KOPT-K1 (cell line): ENCODE results near the gene DCTN1.

Experiments
- H3K27ac ChIP-seq: fragments of 200-600 bp; sonication (generic); 2 replicates; pipeline ENCODE4 v1.5.1; 2016; ENCODE audit warnings: antibody characterized with exemption, mild to moderate bottlenecking, low read depth, low read length; ENCODE audit not compliant: poor library complexity, severe bottlenecking
- H3K36me3 ChIP-seq: fragments of 200-600 bp; sonication (generic); 2 replicates; pipeline ENCODE4 v1.5.1; 2017; ENCODE audit warnings: antibody characterized with exemption, mild to moderate bottlenecking, low read length, moderate library complexity; ENCODE audit not compliant: insufficient read depth
- H3K9me3 ChIP-seq: fragments of 200-600 bp; sonication (generic); 2 replicates; pipeline ENCODE4 v1.5.1; 2017; ENCODE audit warnings: antibody characterized with exemption, low read length, mild to moderate bottlenecking; ENCODE audit not compliant: insufficient read depth, poor library complexity, severe bottlenecking

DCTN1 gene

GRCh38 chr2:74417763-74418162, 37.7 kb upstream of the DCTN1 start:
- H3K27ac ChIP-seq = no peak overlapping the region
- H3K9me3 ChIP-seq = no peaks in the 10 kb centered on the region
- no peaks in the 10 kb centered on the region for H3K36me3 ChIP-seq

GRCh38 chr2:74417197-74417596, 37.1 kb upstream of the DCTN1 start:
- Histone ChIP-seq H3K36me3 (no peaks in the 10 kb centered on the region), H3K27ac (no peak overlapping the region), H3K9me3 (no peaks in the 10 kb centered on the region)

DNA sequence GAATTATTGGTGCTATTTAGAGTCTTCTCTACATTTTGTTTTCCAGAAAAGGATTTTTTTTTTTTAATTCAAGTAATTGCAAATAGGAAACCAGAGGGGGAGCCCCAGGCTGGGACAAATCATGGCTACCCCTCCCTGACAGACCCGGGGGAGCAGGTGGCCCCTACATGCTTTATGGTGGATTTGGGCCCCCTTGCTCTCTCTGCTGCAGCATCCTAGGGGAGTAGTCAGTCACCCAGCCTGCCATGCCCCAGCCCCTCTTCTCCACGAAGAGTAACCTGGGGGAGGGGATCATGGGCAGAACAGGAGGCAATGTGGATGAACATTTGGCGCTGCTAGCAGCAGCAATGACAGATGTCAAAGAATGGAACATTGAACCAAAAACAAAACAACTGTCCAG, 36.7 kb upstream of the DCTN1 start:
- Histone ChIP-seq H3K9me3 (no peaks in the 10 kb centered on the region), H3K36me3 (no peaks in the 10 kb centered on the region), H3K27ac (no peak overlapping the region)

- H3K36me3 ChIP-seq = no peaks in the 10 kb centered on the region
- H3K9me3 ChIP-seq = no peaks in the 10 kb centered on the region
- no peak overlapping the region for H3K27ac ChIP-seq
These were observed 35.8 kb upstream of the DCTN1 start for GRCh38 chr2:74415762-74416395.

DNA sequence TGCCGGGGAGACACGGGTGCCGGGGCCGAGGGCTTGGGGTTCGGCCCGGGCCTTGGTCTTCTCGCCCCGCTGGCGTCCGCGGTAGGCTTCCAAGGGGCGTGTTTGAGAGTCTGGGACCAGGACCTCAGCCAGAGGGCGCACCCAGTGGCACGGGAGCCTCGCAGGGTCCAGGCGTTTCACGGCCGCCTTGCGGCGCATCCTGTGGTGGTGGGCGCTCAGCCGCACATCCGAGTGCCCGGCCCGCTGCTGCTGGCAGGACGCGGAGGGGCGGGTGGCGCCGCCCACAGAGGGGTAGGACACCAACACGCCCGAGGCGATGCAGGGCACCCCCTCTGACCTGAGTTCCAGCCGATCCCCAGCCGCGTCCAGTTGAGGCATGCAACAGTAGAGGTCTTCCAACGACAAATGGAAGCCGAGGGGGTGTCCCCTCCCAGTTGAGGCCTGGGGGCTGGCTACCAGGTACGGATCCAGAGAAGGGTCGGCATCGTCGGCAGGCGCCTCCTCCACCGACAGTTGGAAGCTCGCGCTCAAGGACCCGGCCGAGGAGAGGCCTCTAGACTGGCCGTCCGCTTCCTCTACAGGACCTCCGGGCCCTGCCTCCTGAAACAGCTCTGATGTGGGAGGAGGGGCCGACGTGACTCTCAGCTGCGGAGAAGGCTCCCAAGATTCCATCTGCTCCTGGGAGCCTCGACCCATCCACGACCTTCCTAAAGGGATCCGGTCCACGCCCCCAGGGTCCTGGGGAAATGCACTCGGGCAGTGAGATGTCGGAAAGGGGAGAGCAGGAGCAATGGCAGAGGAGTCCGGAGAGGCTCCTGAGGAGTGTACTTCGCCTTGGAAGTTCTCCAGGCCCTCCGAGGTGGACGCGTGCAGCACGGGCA, 35.0 kb upstream of the DCTN1 start:
- Histone ChIP-seq H3K27ac (no peak overlapping the region), H3K36me3 (no peaks in the 10 kb centered on the region), H3K9me3 (no peaks in the 10 kb centered on the region)

- H3K36me3 ChIP-seq = no peaks in the 10 kb centered on the region
- no peaks in the 10 kb centered on the region for H3K9me3 ChIP-seq
- H3K27ac ChIP-seq = no peak overlapping the region
These were observed 34.3 kb upstream of the DCTN1 start for GRCh38 chr2:74414441-74414840.

GRCh38 chr2:74413001-74413698, 33.0 kb upstream of the DCTN1 start:
- Histone ChIP-seq H3K9me3 (no peaks in the 10 kb centered on the region), H3K36me3 (no peaks in the 10 kb centered on the region), H3K27ac (no peak overlapping the region)

DNA sequence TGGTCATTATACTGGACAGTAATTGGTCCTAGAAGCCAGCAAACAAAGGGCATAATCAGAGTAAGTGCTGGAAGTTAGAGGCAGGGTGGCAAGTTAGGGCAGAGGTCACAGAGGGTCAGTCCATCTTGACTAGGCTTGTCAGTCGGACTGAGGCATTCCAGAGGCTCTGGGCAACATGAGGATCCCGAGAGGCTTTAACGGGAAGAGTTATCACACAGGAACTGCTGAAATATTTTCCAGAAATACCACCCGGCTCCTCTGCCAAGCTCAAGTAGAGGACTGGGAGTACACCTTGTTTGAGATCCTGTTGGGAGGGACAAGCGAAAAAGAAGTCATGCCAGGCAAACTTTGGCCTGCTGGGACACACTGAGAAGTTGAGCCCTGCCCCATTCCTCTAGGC, 27.6 kb upstream of the DCTN1 start:
- Histone ChIP-seq H3K9me3 (no peaks in the 10 kb centered on the region), H3K36me3 (no peaks in the 10 kb centered on the region), H3K27ac (no peak overlapping the region)

DNA sequence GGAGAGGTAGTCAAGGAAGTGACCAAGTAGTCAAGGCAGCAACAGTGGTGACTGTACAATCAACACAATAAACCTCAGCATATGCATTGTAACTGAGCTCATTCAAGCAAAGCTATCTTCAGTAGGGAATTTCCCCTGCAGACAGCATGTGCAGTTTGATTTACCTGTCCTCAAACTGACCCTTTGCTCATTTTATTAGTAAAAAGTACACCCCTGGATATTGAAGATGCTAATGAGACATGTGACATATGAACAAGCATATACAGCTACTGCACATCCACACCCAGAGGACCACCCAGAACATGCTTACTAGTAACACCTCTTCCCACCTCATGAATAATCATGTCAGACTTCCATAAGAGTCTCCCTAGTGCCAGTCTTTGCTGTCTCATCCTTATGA, 25.9 kb upstream of the DCTN1 start:
- H3K27ac ChIP-seq = no peak overlapping the region
- H3K36me3 ChIP-seq = no peaks in the 10 kb centered on the region
- H3K9me3 ChIP-seq = no peaks in the 10 kb centered on the region

- no peak overlapping the region for H3K27ac ChIP-seq
- H3K36me3 ChIP-seq = no peaks in the 10 kb centered on the region
- H3K9me3 ChIP-seq = no peaks in the 10 kb centered on the region
These were observed 21.8 kb upstream of the DCTN1 start for GRCh38 chr2:74401891-74402290.

- no peak overlapping the region for H3K27ac ChIP-seq
- no peaks in the 10 kb centered on the region for H3K36me3 ChIP-seq
- no peaks in the 10 kb centered on the region for H3K9me3 ChIP-seq
These were observed 19.7 kb upstream of the DCTN1 start for GRCh38 chr2:74399785-74400184.

DNA sequence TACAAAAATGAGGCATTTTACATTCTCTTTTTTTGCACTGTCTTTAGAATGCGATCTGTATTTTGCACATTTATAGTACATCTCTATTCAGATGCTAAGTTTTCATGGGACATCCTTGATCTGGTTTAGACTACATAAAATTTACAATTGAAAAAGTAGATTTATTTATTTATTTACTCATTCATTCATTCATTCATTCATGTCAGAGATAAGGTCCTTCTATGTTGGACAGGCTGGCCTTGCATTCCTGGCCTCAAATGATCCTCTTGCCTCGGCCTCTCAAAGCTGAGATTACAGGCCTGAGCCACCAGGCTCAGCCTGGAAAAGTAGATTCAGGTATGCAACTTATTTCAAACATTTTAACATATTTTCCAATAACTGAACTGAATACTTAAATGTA, 16.0 kb upstream of the DCTN1 start:
- no peaks in the 10 kb centered on the region for H3K9me3 ChIP-seq
- no peaks in the 10 kb centered on the region for H3K36me3 ChIP-seq
- no peak overlapping the region for H3K27ac ChIP-seq

GRCh38 chr2:74393525-74393924, 13.4 kb upstream of the DCTN1 start:
- no peaks in the 10 kb centered on the region for H3K36me3 ChIP-seq
- no peaks in the 10 kb centered on the region for H3K9me3 ChIP-seq

DNA sequence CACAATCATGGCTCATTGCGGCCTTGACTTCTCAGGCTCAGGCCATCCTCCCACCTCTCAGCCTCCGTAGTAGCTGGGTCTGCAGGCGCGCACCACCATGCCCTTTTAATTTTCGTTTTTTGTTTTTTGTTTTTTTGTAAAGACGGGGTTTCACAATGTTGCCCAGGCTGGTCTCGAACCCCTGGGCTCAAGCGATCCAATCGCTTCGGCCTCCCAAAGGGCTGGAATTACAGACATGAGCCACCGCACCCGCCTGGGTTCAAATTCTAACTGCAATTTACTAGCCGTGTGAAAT, 12.3 kb upstream of the DCTN1 start:
- H3K36me3 ChIP-seq = no peaks in the 10 kb centered on the region
- no peak overlapping the region for H3K27ac ChIP-seq
- no peaks in the 10 kb centered on the region for H3K9me3 ChIP-seq

More at GRCh38 chr2:74393525-74393924, 13.4 kb upstream of the DCTN1 start:
- H3K27ac ChIP-seq = no peak overlapping the region

DNA sequence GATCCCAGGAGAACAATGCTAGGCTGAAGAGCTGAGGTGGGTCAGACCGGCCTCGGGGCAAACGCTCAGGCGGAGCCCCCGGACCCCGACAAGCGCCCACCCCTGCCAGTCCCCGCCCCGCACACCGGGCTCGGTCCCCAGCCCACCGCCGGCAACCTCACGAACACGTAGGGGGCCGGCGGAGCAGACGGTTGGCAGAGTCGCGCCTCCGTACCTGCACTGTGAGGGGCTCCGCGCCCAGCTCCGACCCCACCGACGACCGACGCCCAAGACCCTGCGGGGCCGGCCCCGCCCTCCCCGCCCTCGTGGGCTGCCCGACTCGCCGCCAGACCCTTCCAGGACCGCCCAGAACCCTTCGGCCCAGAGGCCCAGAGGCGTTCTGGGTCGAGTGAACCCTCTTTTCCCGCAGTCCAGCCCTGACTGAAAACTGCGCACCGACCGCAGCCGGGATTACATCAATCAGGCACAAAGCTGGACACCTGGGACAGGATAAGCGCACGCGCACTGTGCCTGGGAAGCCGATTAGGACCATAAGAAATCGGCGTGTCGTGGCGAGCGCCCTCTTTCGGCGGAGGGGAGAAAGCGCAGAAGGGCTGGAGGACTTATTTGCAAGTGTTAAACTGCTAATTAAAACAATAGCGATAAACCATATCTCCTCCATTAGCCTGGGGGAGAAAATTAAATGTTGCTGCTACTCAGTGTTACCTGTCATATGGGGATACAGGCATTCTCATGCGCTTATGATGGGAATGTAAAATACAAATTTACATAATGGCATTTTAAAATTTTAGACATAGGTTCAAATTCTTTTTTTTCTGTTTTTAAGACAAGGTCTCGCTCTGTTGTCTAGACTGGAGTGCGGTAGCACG, 11.7 kb upstream of the DCTN1 start:
- Histone ChIP-seq H3K9me3 (no peaks in the 10 kb centered on the region), H3K36me3 (no peaks in the 10 kb centered on the region), H3K27ac (peak overlapping the region; percentile 86)
